ENCODE results near the gene SPANXN4.

GRCh38 chrX:143025628-143026027, at the start of gene SPANXN4:
- TF ChIP-seq CTCF (conservative IDR thresholded peaks at IDR 0.05 in 1 of 2, IDR thresholded peaks at IDR 0.05 in 1 of 2; ENCODE audit: low read depth in 1 of 2, low read length in 2 of 2) (no peak), EZH2 (IDR thresholded peaks at IDR 0.05; ENCODE audit: low read length, missing control alignments) (no peak)

All from fibroblast of lung (primary cell).